Mononuclear cell (primary cell): Measurements from ENCODE around the gene C16orf78. TPM values are rescaled to one million over a fixed set of nuclear protein-coding genes. Genes with fewer than 3 reads are reported as not detected.

Source experiments
- H3K27me3 ChIP-seq: 2 replicates; pipeline ENCODE4 v1.6.0; 2011; ENCODE audit warnings: low read length, control low read depth; ENCODE audit not compliant: insufficient read depth
- H3K4me1 ChIP-seq: 2 replicates; pipeline ENCODE4 v1.5.1; 2011; ENCODE audit warnings: mild to moderate bottlenecking, low read length, control low read depth; ENCODE audit not compliant: insufficient read depth
- H3K4me3 ChIP-seq: 2 replicates; pipeline ENCODE4 v1.5.1; 2011; ENCODE audit warnings: mild to moderate bottlenecking, low read length, moderate library complexity
- H3K9me3 ChIP-seq: 2 replicates; pipeline ENCODE4 v1.5.1; 2011; ENCODE audit warnings: low read depth, mild to moderate bottlenecking, control low read depth, low read length
- total RNA-seq: library from RNA; depleted of rRNA; stranded (reverse); fragments of >200 nt; gene quantifications from one replicate; pipeline ENCODE4 v1.2.3, GENCODE V29; 2012

The C16orf78 gene, protein sequence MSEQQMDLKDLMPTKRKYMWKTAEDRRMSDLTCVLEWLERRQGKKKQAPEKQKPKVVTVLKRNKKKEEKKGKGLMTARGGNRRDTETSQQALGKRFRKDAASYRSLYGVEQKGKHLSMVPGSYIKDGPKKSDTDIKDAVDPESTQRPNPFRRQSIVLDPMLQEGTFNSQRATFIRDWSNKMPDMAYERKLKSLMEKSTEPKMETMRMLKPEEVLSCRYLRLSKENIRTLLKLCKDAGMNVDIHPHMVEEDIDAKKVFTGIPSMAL
- total RNA-seq = not detected

DNA sequence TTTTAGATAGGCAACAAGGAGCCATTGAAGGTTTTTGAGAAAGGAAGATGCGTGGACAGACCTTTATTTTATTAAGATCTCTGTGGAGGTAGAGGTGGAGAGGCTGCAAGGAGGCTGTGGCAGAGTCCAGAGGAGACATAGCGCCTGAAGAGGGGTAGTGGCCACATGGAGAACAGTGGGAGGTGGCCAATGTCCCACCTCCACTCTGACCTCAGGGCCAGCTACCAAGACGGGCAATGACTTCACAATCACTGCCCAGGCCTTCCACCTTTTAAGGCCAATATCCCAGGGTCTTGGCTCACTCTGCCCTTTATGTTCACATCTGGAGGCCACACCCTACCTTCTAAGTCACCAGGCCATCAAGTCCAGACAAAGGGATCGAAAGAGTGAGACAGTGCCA, at the start of gene C16orf78:
Gene C16orf78, plus strand, starts transcription at position 301 of the 400 bp plus-strand sequence. CDS start 136 bp downstream, outside the sequence.
- no peaks in the 10 kb centered on the region for H3K27me3 ChIP-seq
- H3K4me1 ChIP-seq = no peaks in the 10 kb centered on the region
- H3K9me3 ChIP-seq = no peaks in the 10 kb centered on the region
- H3K4me3 ChIP-seq = no peak within 1 kb of the TSS

DNA sequence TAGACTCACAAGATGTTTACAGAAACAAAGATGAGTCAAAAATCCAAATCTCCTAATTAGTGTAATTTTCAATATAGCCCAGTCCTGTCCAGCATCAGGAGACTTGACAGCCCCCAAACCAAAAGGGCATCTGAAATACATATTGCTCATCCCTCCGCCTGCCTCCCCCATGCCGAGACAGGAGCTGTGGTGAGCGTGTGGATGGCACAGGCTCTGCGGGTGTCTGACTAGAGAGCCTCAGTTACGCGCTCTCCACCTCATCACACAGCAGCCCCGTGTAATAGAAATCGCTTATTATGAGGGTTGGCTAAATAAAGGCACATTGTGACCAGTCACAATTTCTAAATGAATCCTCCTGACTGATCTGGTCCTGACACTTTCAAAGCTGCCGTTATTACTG, 48.9 kb upstream of the C16orf78 start:
- Histone ChIP-seq H3K4me3 (no peak overlapping the region), H3K27me3 (no peaks in the 10 kb centered on the region), H3K4me1 (no peaks in the 10 kb centered on the region), H3K9me3 (no peaks in the 10 kb centered on the region)

DNA sequence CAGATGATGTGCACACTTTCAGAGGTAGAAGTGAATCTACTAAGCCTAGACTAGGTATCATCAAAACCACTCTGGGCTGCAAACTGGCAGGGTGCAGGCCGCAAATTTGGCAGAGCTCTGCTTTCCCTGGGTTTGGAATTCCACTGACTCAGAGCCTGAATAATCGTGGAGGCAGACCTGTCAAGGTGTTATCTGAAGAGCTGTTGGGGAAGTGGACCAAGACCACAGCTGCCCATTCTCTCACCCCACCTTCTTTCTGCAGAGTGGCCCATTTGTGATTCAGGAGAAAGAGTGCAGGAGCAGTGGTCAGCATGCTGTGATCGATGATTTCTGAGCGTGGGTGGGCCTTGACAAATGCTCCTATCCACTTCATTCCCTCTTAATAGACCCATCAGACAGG, 46.1 kb upstream of the C16orf78 start:
- Histone ChIP-seq H3K9me3 (no peaks in the 10 kb centered on the region), H3K4me1 (no peaks in the 10 kb centered on the region), H3K4me3 (no peak overlapping the region), H3K27me3 (no peaks in the 10 kb centered on the region)

- Histone ChIP-seq H3K4me1 (no peaks in the 10 kb centered on the region), H3K4me3 (no peak overlapping the region), H3K27me3 (no peaks in the 10 kb centered on the region), H3K9me3 (no peaks in the 10 kb centered on the region)
Measured at GRCh38 chr16:49328325-49328724, 45.3 kb upstream of the C16orf78 start.

- H3K4me3 ChIP-seq = no peak overlapping the region
- no peaks in the 10 kb centered on the region for H3K9me3 ChIP-seq
- no peaks in the 10 kb centered on the region for H3K27me3 ChIP-seq
- H3K4me1 ChIP-seq = no peaks in the 10 kb centered on the region
Measured at GRCh38 chr16:49330562-49331201, 42.9 kb upstream of the C16orf78 start.

DNA sequence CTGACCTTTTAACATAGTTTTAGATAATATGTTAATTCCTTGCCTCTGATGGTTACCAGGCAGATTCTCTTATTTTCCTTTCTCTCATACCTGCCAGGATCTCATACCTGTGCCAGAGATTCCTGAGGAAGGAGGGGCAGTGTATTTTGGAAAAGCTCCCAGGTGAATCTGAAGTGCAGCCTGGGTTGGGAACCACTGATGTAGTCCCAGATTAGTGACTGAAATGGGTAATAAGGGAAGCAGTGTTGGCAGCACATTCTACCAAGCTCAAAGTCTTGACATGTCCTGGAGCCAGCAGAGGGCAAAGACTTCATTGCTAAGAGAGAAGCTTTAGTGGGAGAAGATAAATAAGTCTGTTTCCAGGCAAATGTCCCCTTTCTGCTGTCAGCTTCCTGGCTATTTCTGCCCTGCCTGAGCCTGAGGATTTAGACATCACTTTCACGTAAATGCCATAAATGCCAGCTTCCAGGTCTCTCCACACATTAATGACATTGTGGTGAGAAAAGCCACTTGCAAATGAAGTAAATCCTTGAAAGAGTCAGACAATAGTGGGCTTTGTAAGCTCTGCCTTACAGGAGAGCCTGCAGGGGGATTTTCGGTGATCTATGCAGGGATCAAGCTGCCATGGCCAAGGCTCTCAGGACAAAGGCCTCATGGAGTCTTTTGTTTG, 40.9 kb upstream of the C16orf78 start:
- H3K9me3 ChIP-seq = no peaks in the 10 kb centered on the region
- H3K4me1 ChIP-seq = no peaks in the 10 kb centered on the region
- no peak overlapping the region for H3K4me3 ChIP-seq
- no peaks in the 10 kb centered on the region for H3K27me3 ChIP-seq

GRCh38 chr16:49333259-49333597, 40.4 kb upstream of the C16orf78 start:
- Histone ChIP-seq H3K9me3 (no peaks in the 10 kb centered on the region), H3K4me1 (no peaks in the 10 kb centered on the region), H3K4me3 (no peak overlapping the region), H3K27me3 (no peaks in the 10 kb centered on the region)

DNA sequence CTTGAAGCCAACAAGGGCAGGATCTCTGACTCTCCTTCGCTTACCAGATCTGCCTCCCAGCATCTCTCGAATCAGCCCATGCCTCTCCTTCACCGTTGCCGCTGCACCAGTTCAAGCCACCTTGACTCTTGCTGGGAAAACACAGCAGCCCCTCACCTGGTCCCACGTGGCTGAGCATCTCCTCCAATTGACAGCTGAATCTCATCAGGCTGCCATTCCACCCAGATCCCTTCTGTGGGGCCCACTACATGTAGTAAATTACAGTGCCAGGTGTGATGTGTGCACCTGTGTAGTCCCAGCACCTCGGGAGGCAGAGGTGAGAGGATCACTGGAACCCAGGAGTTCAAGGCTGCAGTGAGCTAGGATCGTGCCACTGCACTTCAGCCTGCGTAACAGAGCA, 37.8 kb upstream of the C16orf78 start:
- Histone ChIP-seq H3K9me3 (no peaks in the 10 kb centered on the region), H3K4me1 (no peaks in the 10 kb centered on the region), H3K27me3 (no peaks in the 10 kb centered on the region), H3K4me3 (no peak overlapping the region)

DNA sequence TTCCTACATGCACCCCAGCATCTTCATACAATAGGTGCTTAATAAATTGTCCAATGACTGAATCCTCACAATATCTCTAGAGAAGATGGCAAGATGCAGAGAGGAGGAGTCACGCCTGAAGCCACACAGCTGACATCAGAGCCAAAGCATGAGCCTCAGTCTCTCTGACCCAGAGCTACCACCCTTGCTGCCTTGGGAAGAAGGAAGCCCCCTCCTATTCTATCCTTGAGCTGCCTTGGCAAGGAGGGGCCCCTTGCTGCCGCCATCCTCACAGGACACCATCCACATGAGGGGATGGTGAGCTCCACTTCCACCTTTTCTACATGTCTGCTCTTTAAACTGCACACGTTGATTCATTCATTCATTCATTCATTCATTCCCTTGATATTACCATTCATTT, 37.0 kb upstream of the C16orf78 start:
- Histone ChIP-seq H3K4me1 (no peaks in the 10 kb centered on the region), H3K9me3 (no peaks in the 10 kb centered on the region), H3K27me3 (no peaks in the 10 kb centered on the region), H3K4me3 (no peak overlapping the region)

GRCh38 chr16:49337814-49338350, 35.7 kb upstream of the C16orf78 start:
- no peak overlapping the region for H3K4me3 ChIP-seq
- no peaks in the 10 kb centered on the region for H3K9me3 ChIP-seq
- H3K27me3 ChIP-seq = no peaks in the 10 kb centered on the region

DNA sequence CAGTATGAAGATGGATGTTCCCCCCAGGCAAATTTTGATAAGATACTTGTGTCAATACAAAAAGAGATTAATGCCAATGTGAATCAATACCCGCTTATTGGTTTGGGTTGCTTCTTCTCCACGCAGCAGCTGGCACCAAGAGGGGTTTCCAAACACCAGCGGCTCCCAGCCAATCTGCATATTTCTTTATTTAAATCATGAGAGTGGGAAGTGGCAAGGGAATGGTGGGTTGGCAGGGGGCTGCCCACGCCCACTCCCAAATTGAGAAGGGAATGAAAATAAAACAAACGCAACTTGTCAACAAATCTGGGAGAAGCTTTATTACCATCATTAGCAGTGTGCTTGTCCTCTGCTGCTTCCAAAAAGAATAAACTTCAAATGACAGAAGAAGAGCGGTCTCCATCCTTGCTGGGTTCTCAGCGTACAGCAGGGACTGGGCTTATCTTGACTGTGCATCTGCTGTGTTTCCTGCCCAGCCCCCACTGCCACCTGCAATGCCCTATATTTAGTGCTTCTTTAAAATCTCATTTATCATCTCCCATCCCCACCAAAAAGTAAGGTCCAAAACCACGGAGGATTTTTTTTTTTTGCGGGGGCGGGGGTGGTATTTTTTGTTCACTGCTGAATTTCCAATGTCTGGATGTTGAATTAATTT, 34.9 kb upstream of the C16orf78 start:
- no peaks in the 10 kb centered on the region for H3K27me3 ChIP-seq
- no peaks in the 10 kb centered on the region for H3K4me1 ChIP-seq
- H3K4me3 ChIP-seq = no peak overlapping the region
- H3K9me3 ChIP-seq = no peaks in the 10 kb centered on the region

More at GRCh38 chr16:49337814-49338350, 35.7 kb upstream of the C16orf78 start:
- no peaks in the 10 kb centered on the region for H3K4me1 ChIP-seq

DNA sequence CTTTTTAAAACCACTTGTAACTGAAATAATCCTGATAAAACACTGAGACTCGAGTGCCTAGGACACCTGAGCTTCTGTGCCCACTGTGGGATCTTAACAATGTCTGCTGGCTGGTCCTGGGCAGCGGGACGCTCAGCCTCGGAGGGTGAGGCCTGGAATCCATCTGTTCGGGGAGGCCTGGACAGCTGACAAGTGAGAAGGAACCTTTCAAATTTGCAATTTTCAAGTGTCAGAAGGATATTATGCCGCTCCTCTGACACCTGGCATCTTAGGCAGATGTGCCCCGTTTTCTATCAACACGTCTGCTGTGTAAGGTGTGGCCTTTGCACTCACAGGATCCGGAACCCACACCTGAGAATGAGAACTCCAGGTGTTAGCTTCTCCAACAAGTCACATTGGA, 33.1 kb upstream of the C16orf78 start:
- Histone ChIP-seq H3K9me3 (no peaks in the 10 kb centered on the region), H3K27me3 (no peaks in the 10 kb centered on the region), H3K4me1 (no peaks in the 10 kb centered on the region), H3K4me3 (no peak overlapping the region)

GRCh38 chr16:49341706-49342105, 31.9 kb upstream of the C16orf78 start:
- Histone ChIP-seq H3K4me3 (no peak overlapping the region), H3K4me1 (no peaks in the 10 kb centered on the region), H3K27me3 (no peaks in the 10 kb centered on the region)

GRCh38 chr16:49342336-49343265, 31.0 kb upstream of the C16orf78 start:
- Histone ChIP-seq H3K27me3 (no peaks in the 10 kb centered on the region), H3K4me1 (no peaks in the 10 kb centered on the region), H3K9me3 (no peaks in the 10 kb centered on the region), H3K4me3 (no peak overlapping the region)

More at GRCh38 chr16:49341706-49342105, 31.9 kb upstream of the C16orf78 start:
- no peaks in the 10 kb centered on the region for H3K9me3 ChIP-seq
